ENCODE measurements around the gene C17orf75. TPM values are rescaled to one million over a fixed set of nuclear protein-coding genes. Genes with fewer than 3 reads are reported as not detected.
A peak's percentile ranks its signal among the peaks of the same experiment; 100 is the strongest.
"Not testable (repeated sequence)": the region's sequence is repeated elsewhere in the genome, so short reads cannot be mapped to it uniquely, and the experiment has no call there.

Gene C17orf75
- total and polyA plus RNA-seq, 5 experiments from 2014 or later, result 8.4 to 28.0 (median 12.3) TPM

DNA sequence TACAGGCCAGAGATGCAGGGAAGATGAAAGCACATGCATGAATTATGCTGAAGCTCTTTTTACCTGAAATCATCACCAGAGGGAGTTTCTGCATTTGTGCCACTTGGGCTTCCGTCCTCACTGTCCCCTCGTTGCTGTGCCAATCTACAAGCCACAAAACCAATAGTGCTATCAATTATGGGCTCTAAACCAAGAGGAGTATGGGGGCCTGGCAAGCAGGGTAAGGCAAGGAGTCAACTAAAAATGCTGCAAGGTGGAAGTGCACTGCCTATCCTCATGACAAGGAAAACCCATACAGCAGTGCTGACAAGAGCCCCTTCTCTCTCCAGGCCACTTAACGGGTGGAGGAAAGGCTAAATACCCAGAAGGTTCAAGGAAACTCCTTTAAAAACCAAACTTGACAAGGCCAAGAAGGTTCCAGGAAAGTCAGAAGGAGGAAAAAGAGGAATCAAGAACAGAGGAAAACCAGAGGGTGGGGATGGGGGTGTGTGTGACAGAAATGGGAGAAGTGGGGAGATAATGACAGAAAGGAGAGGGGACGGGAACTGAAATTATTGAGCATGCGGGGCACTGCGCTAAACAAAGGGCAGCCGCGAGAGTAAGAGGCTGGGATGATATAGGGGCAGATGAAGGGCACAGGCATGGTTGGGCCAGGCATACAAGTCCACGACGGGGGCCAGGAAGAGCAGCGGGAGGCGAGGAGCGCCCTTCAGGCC lies 674 bp downstream of the C17orf75 start:
- POLR2A ChIA-PET, result interaction anchor here (0.8 to 2.2 kb wide), 5 partner anchors 9 to 440 kb away, joined by 3 to 28 read pairs (median 4); partner anchors contain the start of genes PSMD11, UTP6 and ZNF207

DNA sequence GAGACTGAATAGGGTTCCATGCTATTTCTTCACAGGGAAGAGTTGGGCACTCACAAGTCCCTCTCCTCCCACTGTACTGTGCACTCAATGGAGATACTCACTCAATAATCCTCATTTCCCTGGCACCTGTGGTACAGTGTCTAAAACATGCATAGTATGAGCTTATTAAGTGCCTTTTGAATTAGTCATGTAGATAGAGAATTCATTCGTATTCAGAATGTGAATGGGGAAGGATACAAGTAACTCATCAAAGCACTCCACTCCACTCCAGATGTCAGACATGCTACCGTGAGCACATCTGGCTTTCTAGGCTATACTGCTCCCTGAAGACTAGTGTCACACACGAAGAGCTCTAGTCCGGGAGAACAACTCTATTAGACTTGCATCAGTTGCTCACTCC lies 6.3 kb downstream of the C17orf75 start:
- DNase-seq (no peak), ATAC-seq (no peak)
- Mint-ChIP-seq H3K27me3 (no peaks in the 10 kb centered on the region), H3K27ac (peak overlapping the region in 2 of 10 donors; percentile 11 to 50), H3K9me3 (no peaks in the 10 kb centered on the region), H3K4me3 (no peak overlapping the region), H3K4me1 (peaks cover 7 to 18% (median 15%) of the 10 kb centered on the region in 4 donors), H3K36me3 (peaks cover 6 to 67% (median 7%) of the 10 kb centered on the region in 3 donors)
- POLR2A ChIA-PET, result no interaction called here

More for the DNA sequence above, 674 bp downstream of the C17orf75 start:
- Mint-ChIP-seq H3K27ac (peak overlapping the region; percentile 89 to 98 (median 96)), H3K36me3 (peaks cover 0 to 33% (median 4%) of the 10 kb centered on the region in 3 donors), H3K4me1 (peaks cover 12 to 27% (median 20%) of the 10 kb centered on the region in 4 donors), H3K27me3 (no peaks in the 10 kb centered on the region), H3K4me3 (peak overlapping the region; percentile 88 to 98 (median 96)), H3K9me3 (no peaks in the 10 kb centered on the region)
- ATAC-seq, result peak; percentile 54 to 59
- peak; percentile 26 to 75 (median 52) for DNase-seq

DNA sequence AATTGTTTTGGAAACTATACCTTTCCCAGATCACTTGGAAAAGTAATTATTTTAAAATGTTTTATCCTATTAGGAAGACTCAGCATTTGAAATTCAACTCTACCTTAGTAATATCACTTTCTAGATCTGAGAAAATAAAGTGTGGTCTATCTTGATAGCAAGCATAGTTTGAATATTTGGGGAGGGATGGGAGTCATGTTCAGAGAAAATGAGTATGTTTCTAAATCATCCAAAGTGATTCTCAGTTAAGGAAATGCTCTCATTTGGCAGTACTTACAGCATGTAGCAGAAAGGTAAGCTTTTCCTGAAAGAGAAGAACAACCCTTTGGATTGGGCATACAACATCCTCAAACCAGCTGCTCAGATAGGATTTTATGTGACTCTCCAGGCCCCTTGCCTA lies 6.9 kb downstream of the C17orf75 start:
- POLR2A ChIA-PET, result no interaction called here

DNA sequence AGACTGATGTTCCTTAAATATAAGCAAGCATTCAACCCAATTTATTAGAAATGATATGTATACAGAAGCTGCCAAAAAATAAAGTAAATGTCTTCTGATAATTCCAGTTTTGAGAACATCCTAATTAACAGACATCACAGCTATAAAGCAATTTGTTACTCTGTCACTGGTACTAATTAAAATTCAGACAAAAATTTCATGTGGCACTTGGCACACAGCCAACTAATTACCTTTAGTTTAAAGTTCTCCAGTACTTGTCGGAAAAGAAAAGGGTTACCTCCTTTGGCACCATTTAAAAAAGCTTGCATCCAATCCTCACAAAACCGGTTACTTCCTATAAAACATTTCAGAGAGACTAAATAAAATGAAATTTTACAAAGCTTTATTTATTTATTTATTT lies 8.8 kb downstream of the C17orf75 start:
- DNase-seq (no peak), ATAC-seq (no peak)
- POLR2A ChIA-PET, result no interaction called here
- Mint-ChIP-seq H3K36me3 (peaks cover 6 to 51% (median 7%) of the 10 kb centered on the region in 3 donors), H3K4me3 (no peak overlapping the region), H3K27ac (no peak overlapping the region), H3K27me3 (no peaks in the 10 kb centered on the region), H3K9me3 (no peaks in the 10 kb centered on the region), H3K4me1 (peaks cover 5 to 23% (median 21%) of the 10 kb centered on the region in 4 donors)

More for the DNA sequence above, 6.9 kb downstream of the C17orf75 start:
- Mint-ChIP-seq H3K36me3 (peaks cover 6 to 65% (median 7%) of the 10 kb centered on the region in 3 donors), H3K27ac (no peak overlapping the region), H3K27me3 (no peaks in the 10 kb centered on the region), H3K9me3 (no peaks in the 10 kb centered on the region), H3K4me3 (no peak overlapping the region), H3K4me1 (peaks cover 6 to 24% (median 20%) of the 10 kb centered on the region in 4 donors)
- DNase-seq (no peak), ATAC-seq (no peak)

DNA sequence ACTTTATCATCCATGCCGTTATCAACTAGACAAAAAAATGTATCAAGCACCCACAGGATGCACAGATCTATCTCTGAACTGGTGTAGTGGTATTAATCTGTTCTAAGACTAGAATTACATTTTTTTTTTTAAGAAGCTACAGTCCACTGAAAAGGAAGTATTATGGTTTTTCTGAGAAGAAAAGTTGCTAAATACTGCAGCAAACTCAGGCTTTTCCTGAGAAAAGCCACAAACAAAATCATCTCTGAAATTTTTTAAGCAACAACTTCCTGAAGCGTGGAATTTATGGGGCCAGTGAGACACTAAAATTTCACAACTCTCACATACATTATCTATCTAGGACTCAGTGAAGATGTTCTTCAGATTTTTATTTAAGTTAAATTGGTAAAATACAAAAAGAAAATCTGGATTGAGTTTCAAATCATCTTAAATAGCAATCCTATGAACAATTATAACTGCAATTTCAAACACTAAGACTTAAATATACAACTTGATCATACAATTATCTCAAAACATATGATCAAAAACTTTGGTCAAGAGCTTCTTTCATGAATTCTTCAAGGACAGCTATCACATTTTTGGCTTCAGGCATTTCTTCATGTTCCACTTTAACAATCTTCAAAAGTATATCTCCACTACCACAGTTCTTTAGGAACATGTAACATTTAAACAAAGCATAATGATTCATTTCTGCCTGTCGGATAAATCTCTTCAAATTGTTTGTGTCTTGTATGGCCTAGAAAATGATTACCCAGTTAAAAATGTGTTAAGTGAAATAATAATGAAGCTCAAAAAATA lies 10.5 kb downstream of the C17orf75 start:
- Mint-ChIP-seq H3K4me1 (peaks cover 5 to 25% (median 21%) of the 10 kb centered on the region in 4 donors), H3K27ac (peak overlapping the region; percentile 34 to 85 (median 78)), H3K27me3 (no peaks in the 10 kb centered on the region), H3K36me3 (peaks cover 3 to 37% (median 6%) of the 10 kb centered on the region in 3 donors), H3K4me3 (peak overlapping the region in 6 of 10 donors; percentile 19 to 50 (median 44)), H3K9me3 (no peaks in the 10 kb centered on the region)
- DNase-seq (no peak), ATAC-seq (no peak)
- POLR2A ChIA-PET, result interaction anchor here (0.6 kb wide), 1 partner anchor 1488 kb away, joined by 4 read pairs; no protein-coding TSS in a partner anchor

DNA sequence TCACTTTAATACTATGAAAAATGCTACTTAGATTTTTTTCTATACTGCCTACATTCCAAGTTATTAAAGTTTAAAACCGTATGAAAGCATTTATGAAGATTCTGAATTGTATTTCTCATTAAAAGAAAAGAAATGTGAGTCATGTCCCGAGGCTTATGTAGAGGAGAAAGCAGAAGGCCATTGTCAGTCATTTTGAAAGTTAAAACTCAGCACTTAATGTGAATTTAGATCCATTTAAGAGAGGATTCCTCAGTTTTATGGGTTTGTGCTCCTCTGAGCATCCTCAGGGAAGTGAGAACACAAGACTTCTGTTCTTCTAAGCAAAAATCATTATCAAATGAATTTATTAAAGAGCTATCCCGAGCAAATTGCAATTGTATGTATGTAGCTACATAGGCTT lies 11.8 kb downstream of the C17orf75 start:
- DNase-seq, result no peak
- ATAC-seq, result no peak

DNA sequence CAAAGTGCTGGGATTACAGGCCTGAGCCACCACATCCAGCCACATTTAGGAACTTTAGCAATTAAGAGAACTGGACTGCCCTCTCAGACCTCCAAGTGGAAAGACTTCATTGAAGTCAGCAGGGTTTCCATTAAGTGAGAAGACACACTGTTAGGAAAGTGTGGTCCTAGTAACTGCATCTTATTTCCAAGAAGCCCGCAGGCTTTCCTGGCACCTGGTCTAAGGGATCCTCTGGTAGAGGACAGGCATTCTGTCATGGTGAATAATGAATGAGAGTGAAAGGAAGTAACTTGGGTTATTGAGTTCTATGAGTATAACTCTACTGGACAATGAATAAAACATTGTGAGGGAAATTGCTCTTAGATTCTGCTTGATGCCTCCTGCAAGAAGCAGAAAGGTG lies 14.1 kb downstream of the C17orf75 start:
- Mint-ChIP-seq H3K9me3 (no peaks in the 10 kb centered on the region), H3K36me3 (peaks cover 0 to 7% (median 0%) of the 10 kb centered on the region in 3 donors), H3K4me3 (no peak overlapping the region), H3K27me3 (no peaks in the 10 kb centered on the region), H3K27ac (no peak overlapping the region), H3K4me1 (peaks cover 12 to 41% (median 36%) of the 10 kb centered on the region in 4 donors)
- DNase-seq, result no peak
- POLR2A ChIA-PET, result no interaction called here
- ATAC-seq, result no peak

More for the DNA sequence above, 11.8 kb downstream of the C17orf75 start:
- H3K36me3 Mint-ChIP-seq, result peaks cover 3 to 25% (median 6%) of the 10 kb centered on the region in 3 donors
- H3K4me3 Mint-ChIP-seq, result no peak overlapping the region
- H3K9me3 Mint-ChIP-seq, result no peaks in the 10 kb centered on the region
- peaks cover 5 to 25% (median 21%) of the 10 kb centered on the region in 4 donors for H3K4me1 Mint-ChIP-seq
- no peaks in the 10 kb centered on the region for H3K27me3 Mint-ChIP-seq
- peak overlapping the region; percentile 29 to 85 (median 61) for H3K27ac Mint-ChIP-seq
- POLR2A ChIA-PET, result no interaction called here

DNA sequence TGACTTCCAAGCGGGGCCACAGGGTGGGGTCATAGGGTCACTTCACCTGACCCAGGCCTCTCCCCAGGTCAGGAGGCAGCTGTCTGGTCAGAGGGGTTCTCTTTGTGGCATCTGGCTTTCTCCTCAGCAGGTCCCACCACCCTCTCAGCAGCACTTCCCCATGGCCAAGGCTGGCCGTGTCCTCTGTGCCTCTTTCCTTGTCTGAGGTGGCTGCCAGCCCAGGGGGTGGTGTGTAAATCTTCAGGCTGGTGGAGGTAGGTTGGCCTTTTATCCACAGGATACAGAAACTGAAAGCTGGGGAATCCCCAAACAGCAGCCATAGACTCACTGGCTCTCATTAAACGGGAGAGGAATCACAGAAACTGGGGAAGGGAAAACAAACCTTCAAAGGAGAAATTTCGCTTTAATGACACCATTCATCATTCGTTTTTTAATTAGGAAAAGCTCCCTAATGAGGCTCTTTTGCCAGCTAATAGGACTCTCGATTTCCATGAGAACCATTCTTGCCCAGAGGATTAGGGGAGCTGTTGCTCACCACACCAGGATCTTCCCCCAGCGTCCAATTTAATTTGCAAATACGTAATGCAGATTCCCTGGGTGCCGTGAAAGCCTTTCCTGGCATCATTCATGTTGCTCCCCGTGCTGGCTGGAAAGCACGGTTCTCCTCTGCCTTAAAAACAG lies 18.0 kb downstream of the C17orf75 start:
- Mint-ChIP-seq H3K27me3 (no peaks in the 10 kb centered on the region), H3K27ac (peak overlapping the region; percentile 2 to 78 (median 51)), H3K36me3 (no peaks in the 10 kb centered on the region), H3K4me3 (peak overlapping the region; percentile 43 to 80 (median 60)), H3K9me3 (no peaks in the 10 kb centered on the region), H3K4me1 (peaks cover 7 to 23% (median 17%) of the 10 kb centered on the region in 4 donors)
- DNase-seq (peak in 4 of 10 donors; percentile 5 to 37 (median 24)), ATAC-seq (peak; percentile 77 to 80)
- POLR2A ChIA-PET, result no interaction called here

DNA sequence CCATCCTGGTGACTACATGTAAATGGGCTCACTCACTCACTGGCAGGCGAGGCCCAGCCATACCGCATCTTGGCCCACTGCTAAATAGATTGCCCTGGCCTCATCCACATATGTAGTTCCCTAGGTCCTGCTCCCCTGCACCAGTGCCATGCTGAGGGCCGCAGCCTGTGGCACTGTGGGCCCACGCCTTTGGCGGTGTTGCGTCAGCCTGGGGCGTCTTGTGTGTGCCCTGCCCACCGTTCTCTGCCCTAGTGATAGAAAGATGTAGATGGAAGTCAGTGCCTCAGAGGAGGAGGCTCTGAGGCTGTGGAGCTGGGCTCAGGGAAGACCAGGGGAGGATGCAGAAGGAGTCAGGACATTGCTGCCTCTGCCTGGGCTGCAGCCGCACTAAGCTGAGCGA lies 18.9 kb downstream of the C17orf75 start:
- no peaks in the 10 kb centered on the region for H3K9me3 Mint-ChIP-seq
- ATAC-seq, result no peak
- H3K27me3 Mint-ChIP-seq, result no peaks in the 10 kb centered on the region
- H3K4me1 Mint-ChIP-seq, result peaks cover 7 to 26% (median 17%) of the 10 kb centered on the region in 4 donors
- H3K4me3 Mint-ChIP-seq, result peak overlapping the region in 3 of 10 donors; percentile 15 to 54 (median 21)
- no peaks in the 10 kb centered on the region for H3K36me3 Mint-ChIP-seq
- POLR2A ChIA-PET, result no interaction called here
- H3K27ac Mint-ChIP-seq, result peak overlapping the region in 6 of 10 donors; percentile 12 to 77 (median 58)
- no peak for DNase-seq

DNA sequence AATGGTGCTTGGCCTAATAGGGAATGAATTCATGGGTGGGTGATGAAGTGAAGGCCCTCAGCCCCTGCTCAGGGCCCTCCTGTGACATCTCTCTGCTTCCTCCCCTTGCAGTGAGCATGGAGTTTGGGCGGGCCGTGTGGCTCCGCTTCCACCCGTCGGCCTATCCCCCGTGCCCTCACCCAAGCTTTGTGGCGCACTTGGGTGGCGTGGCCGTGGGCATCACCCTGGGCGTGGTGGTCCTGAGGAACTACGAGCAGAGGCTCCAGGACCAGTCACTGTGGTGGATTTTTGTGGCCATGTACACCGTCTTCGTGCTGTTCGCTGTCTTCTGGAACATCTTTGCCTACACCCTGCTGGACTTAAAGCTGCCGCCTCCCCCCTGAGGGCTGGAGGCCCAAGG lies 21.1 kb downstream of the C17orf75 start:
- POLR2A ChIA-PET, result no interaction called here
- H3K27ac Mint-ChIP-seq, result no peak overlapping the region
- DNase-seq, result no peak

DNA sequence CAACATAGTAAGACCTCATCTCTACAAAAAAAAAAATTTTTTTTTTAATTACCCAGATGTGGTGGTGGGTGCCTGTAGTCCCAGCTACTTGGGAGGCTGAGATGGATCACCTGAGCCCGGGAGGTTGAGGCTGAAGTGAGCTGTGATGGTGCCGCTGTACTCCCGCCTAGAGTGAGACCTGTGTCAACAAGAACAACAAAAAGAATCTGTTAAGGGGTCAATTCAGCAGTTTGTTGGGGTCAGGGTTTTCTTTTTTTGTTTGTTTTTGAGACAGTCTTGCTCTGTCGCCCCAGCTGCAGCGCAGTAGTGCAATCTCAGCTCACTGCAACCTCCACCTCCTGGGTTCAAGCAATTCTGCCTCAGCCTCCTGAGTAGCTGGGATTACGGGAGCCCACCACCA lies 21.9 kb downstream of the C17orf75 start:
- Mint-ChIP-seq H3K4me1 (peaks cover 7 to 24% (median 17%) of the 10 kb centered on the region in 4 donors), H3K27me3 (peaks cover 0 to 10% (median 3%) of the 10 kb centered on the region in 5 donors)
- H3K9me3 Mint-ChIP-seq, POLR2A ChIA-PET, ATAC-seq, H3K4me3 Mint-ChIP-seq, DNase-seq, H3K36me3 Mint-ChIP-seq, H3K27ac Mint-ChIP-seq: not testable (repeated sequence)

More for the DNA sequence above, 21.1 kb downstream of the C17orf75 start:
- no peaks in the 10 kb centered on the region for H3K9me3 Mint-ChIP-seq
- no peaks in the 10 kb centered on the region for H3K36me3 Mint-ChIP-seq
- H3K27me3 Mint-ChIP-seq, result peaks cover 0 to 6% (median under 1%) of the 10 kb centered on the region in 5 donors
- H3K4me1 Mint-ChIP-seq, result peaks cover 7 to 24% (median 17%) of the 10 kb centered on the region in 4 donors
- ATAC-seq, result no peak
- H3K4me3 Mint-ChIP-seq, result no peak overlapping the region

DNA sequence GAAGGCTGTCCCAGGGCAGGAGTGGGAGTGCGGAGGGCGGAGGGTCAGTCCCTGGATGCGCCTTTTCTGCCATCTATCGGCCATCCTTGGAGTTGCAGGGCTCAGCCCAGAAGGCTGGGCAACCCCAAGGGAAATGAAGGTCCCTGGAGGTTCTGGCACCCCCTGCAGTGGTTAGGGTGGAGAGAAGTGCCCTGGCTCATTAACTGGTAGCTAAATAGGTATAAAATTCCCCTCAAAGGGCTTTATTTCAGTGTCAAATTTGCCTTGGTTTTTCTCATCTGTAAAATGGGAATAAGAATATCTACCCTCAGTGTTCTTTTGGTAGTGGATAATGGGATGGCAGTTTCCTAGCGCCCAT lies 22.4 kb downstream of the C17orf75 start:
- H3K36me3 Mint-ChIP-seq, result no peaks in the 10 kb centered on the region
- ATAC-seq (peak; percentile 89 to 90), DNase-seq (peak; percentile 49 to 82 (median 68))
- POLR2A ChIA-PET, result interaction anchor here (0.7 kb wide), 3 partner anchors 123 to 1570 kb away, joined by 3 to 7 read pairs (median 3); no protein-coding TSS in a partner anchor
- peaks cover 0 to 10% (median 6%) of the 10 kb centered on the region in 5 donors for H3K27me3 Mint-ChIP-seq
- peak overlapping the region in 2 of 10 donors; percentile 48 to 52 for H3K27ac Mint-ChIP-seq
- peaks cover 7 to 23% (median 17%) of the 10 kb centered on the region in 4 donors for H3K4me1 Mint-ChIP-seq
- H3K9me3 Mint-ChIP-seq, result no peaks in the 10 kb centered on the region
- H3K4me3 Mint-ChIP-seq, result peak overlapping the region; percentile 65 to 87 (median 80)

Data from naive thymus-derived CD8-positive, alpha-beta T cell (primary cell).